K562 (cell line): ENCODE results near the gene DMXL1. TPM values are rescaled to one million over a fixed set of nuclear protein-coding genes. Genes with fewer than 3 reads are reported as not detected.

ENCODE experiments used
- BRD4 ChIP-seq: fragments of 200-600 bp; sonication (generic); IDR thresholded peaks from 2 replicates; pipeline ENCODE4 v1.6.1; 2017; ENCODE audit warnings: inconsistent platforms
- ERF ChIP-seq: fragments of 450-650 bp; formaldehyde crosslinking; IDR thresholded peaks from 2 replicates; pipeline ENCODE4 v1.4.0; 2020; ENCODE audit warnings: mild to moderate bottlenecking, mixed read lengths
- GATAD2B ChIP-seq: fragments of 450-650 bp; IDR thresholded peaks from 2 replicates; pipeline ENCODE4 v1.6.1; 2017; ENCODE audit warnings: mild to moderate bottlenecking, borderline replicate concordance
- HDAC3 ChIP-seq: fragments of 450-650 bp; IDR thresholded peaks from 2 replicates; pipeline ENCODE4 v1.6.1; 2018; ENCODE audit warnings: borderline replicate concordance, mild to moderate bottlenecking, moderate library complexity; ENCODE audit not compliant: partially characterized antibody
- HNRNPLL ChIP-seq: fragments of 200-400 bp; formaldehyde crosslinking; IDR thresholded peaks from 2 replicates; pipeline ENCODE4 v1.6.1; 2017; ENCODE audit warnings: low read length, low read depth, mild to moderate bottlenecking; ENCODE audit not compliant: poor library complexity, severe bottlenecking
- HOXB6 ChIP-seq: fragments of 250-450 bp; sonication (Bioruptor Pico); IDR thresholded peaks from 2 replicates; pipeline ENCODE4 v1.5.1; 2022; ENCODE audit warnings: mild to moderate bottlenecking, borderline replicate concordance
- HSF4 ChIP-seq: fragments of 250-450 bp; sonication (Bioruptor Pico); IDR thresholded peaks from 2 replicates; pipeline ENCODE4 v2.1.2; 2022; ENCODE audit warnings: mild to moderate bottlenecking, moderate library complexity, borderline replicate concordance
- KAT8 ChIP-seq: fragments of 450-650 bp; IDR thresholded peaks from 2 replicates; pipeline ENCODE4 v1.6.1; 2016; ENCODE audit warnings: low read depth, mild to moderate bottlenecking
- KDM5B ChIP-seq: fragments of 200-600 bp; sonication (generic); IDR thresholded peaks from 2 replicates; pipeline ENCODE4 v1.6.1; 2012; ENCODE audit warnings: low read depth, mild to moderate bottlenecking, moderate library complexity, low read length, control low read depth, inconsistent platforms; ENCODE audit not compliant: insufficient replicate concordance
- MAFG ChIP-seq: fragments of 450-650 bp; conservative IDR thresholded peaks from 2 replicates; pipeline ENCODE4 v1.6.1; 2016; ENCODE audit warnings: missing genetic modification characterization, missing compliant biosample characterization
- NFYB ChIP-seq: IDR thresholded peaks from 2 replicates; pipeline ENCODE4 v1.6.1; 2011; ENCODE audit warnings: mild to moderate bottlenecking, moderate library complexity; ENCODE audit not compliant: insufficient read length; ENCODE audit errors: extremely low read depth
- POLR3G ChIP-seq: IDR thresholded peaks from 2 replicates; pipeline ENCODE4 v1.6.1; 2011; ENCODE audit not compliant: insufficient read length, insufficient replicate concordance; ENCODE audit errors: extremely low read depth
- PPARD ChIP-seq: fragments of 250-450 bp; sonication (Bioruptor Pico); IDR thresholded peaks from 2 replicates; pipeline ENCODE4 v1.8.0; 2022; ENCODE audit warnings: inconsistent platforms, mild to moderate bottlenecking, moderate library complexity
- PYGO2 ChIP-seq: fragments of 450-650 bp; IDR thresholded peaks from 2 replicates; pipeline ENCODE4 v1.6.1; 2016; ENCODE audit warnings: mild to moderate bottlenecking, missing genetic modification characterization, moderate library complexity, missing compliant biosample characterization
- RBM34 ChIP-seq: fragments of 200-400 bp; formaldehyde crosslinking; IDR thresholded peaks from 2 replicates; pipeline ENCODE4 v1.6.1; 2018; ENCODE audit warnings: low read length, borderline replicate concordance; ENCODE audit not compliant: insufficient read depth
- RFX1 ChIP-seq: fragments of 450-650 bp; IDR thresholded peaks from 2 replicates; pipeline ENCODE4 v1.6.1; 2016; ENCODE audit warnings: mild to moderate bottlenecking, moderate library complexity
- SMARCA4 ChIP-seq: fragments of 450-650 bp; IDR thresholded peaks from 2 replicates; pipeline ENCODE4 v1.6.1; 2016
- STAT5A ChIP-seq: IDR thresholded peaks from 2 replicates; pipeline ENCODE4 v1.6.1; 2012; ENCODE audit warnings: low read length, inconsistent platforms, borderline replicate concordance
- SUPT5H ChIP-seq: fragments of 450-650 bp; IDR thresholded peaks from 2 replicates; pipeline ENCODE4 v1.6.1; 2016
- TSC22D4 ChIP-seq: fragments of 450-650 bp; IDR thresholded peaks from 2 replicates; pipeline ENCODE4 v1.6.1; 2016; ENCODE audit warnings: missing genetic modification characterization, missing biosample characterization, control low read depth
- ZNF174 ChIP-seq: fragments of 250-450 bp; sonication (Bioruptor Pico); IDR thresholded peaks from 2 replicates; pipeline ENCODE4 v1.4.0; 2020; ENCODE audit warnings: mild to moderate bottlenecking
- ZNF717 ChIP-seq: fragments of 250-450 bp; sonication (Bioruptor Pico); IDR thresholded peaks from 2 replicates; pipeline ENCODE4 v1.5.0; 2021
- ZNF830 ChIP-seq: fragments of 250-450 bp; sonication (Bioruptor Pico); IDR thresholded peaks from 2 replicates; pipeline ENCODE4 v1.5.0; 2021; ENCODE audit warnings: mild to moderate bottlenecking
- polyA plus RNA-seq, 8 experiments: library from polyadenylated mRNA; depleted of rRNA in 4 of 8; stranded (reverse) in 5 of 8; unstranded in 3 of 8; fragments of >200 nt; fragmentation: Nextera tagmentation in 2 of 8; fragmentation: Illumina TruSeq in 1 of 8; extraction: Ambion mirVana in 2 of 8; extraction: Trizol in 1 of 8; gene quantifications; 2 replicates each; pipeline versions ENCODE4 v1.2.1 to v1.2.3, GENCODE V29; 2011 to 2014; ENCODE audit warnings: inconsistent platforms in 1 of 8, missing spikeins in 1 of 8
- total RNA-seq, 7 experiments: library from RNA; depleted of rRNA in 6 of 7; stranded (reverse); fragments of >200 nt in 6 of 7; fragmentation: Illumina TruSeq in 2 of 7; extraction: Trizol in 2 of 7; gene quantifications; 2 replicates each; pipeline versions ENCODE4 v1.2.1 to v1.2.3, GENCODE V29; 2011 to 2021; ENCODE audit warnings: low replicate concordance in 1 of 7

The DMXL1 gene
- total and polyA plus RNA-seq, 9 of the 15 experiments (the other 6 are each of a cell fraction or from before 2014, with no cell fraction given): 8.3 to 40.3 (median 30.6) TPM

GRCh38 chr5:119059740-119060255 is 11.1 kb upstream of the DMXL1 start (continued):
- TF ChIP-seq STAT5A (peak; percentile 56; the same call in 1 of the 2 replicates), TSC22D4 (tag) (no peak), SMARCA4 (peak; percentile 79; the same call in 1 of the 2 replicates), HNRNPLL (no peak), ZNF174 (CRISPR knock-in tag) (no peak), BRD4 (no peak), RFX1 (no peak), HOXB6 (CRISPR knock-in tag) (no peak), PYGO2 (no peak), PPARD (CRISPR knock-in tag) (no peak), GATAD2B (no peak), ZNF830 (no peak), KAT8 (no peak), HDAC3 (peak; percentile 53), ZNF717 (CRISPR knock-in tag) (no peak), ERF (no peak), POLR3G (no peak), HSF4 (CRISPR knock-in tag) (no peak), KDM5B (no peak), MAFG (tag) (no peak), SUPT5H (no peak), NFYB (no peak), RBM34 (no peak)
